Hematopoietic multipotent progenitor cell (in vitro differentiated cells): ENCODE results near the gene DST. TPM values are rescaled to one million over a fixed set of nuclear protein-coding genes. Genes with fewer than 3 reads are reported as not detected.
"Not testable (repeated sequence)": the region's sequence is repeated elsewhere in the genome, so short reads cannot be mapped to it uniquely, and the experiment has no call there.

Source experiments
- DNase-seq, 3 donors: peaks; one replicate each; pipeline ENCODE4 v3.0.0-alpha.2; 2011 to 2015; ENCODE audit warnings: low read depth in 2 of 3, low spot score in 2 of 3
- total RNA-seq: library from RNA; depleted of rRNA; stranded (reverse); fragments of >200 nt; gene quantifications from one replicate; pipeline ENCODE4 v1.2.3, GENCODE V29; 2012

DST gene
- total RNA-seq, 1 donor, result 53.3 TPM

GRCh38 chr6:56574292-56574691, 68.4 kb downstream of the DST start:
- DNase-seq, result no peak

GRCh38 chr6:56573624-56574023, 69.1 kb downstream of the DST start:
- DNase-seq, result no peak

- DNase-seq, result no peak
Observed at GRCh38 chr6:56572788-56573471, 69.8 kb downstream of the DST start.

- DNase-seq, result no peak
Observed at GRCh38 chr6:56571605-56572004, 71.1 kb downstream of the DST start.

- peak in 2 of 3 donors; percentile 20 to 44 for DNase-seq
Observed at GRCh38 chr6:56570413-56571359, 72.0 kb downstream of the DST start.

- no peak for DNase-seq
Observed at GRCh38 chr6:56567501-56567900, 75.2 kb downstream of the DST start.

GRCh38 chr6:56562730-56563129, 80.0 kb downstream of the DST start:
- not testable (repeated sequence) for DNase-seq

- DNase-seq, result no peak
Observed at GRCh38 chr6:56556751-56557540, 85.7 kb downstream of the DST start.

GRCh38 chr6:56555438-56555872, 87.2 kb downstream of the DST start:
- no peak for DNase-seq

GRCh38 chr6:56552187-56553130, 90.2 kb downstream of the DST start:
- DNase-seq, result no peak

GRCh38 chr6:56551409-56552120, 91.1 kb downstream of the DST start:
- DNase-seq, result no peak

- DNase-seq, result no peak
Observed at GRCh38 chr6:56550301-56550700, 92.4 kb downstream of the DST start.

- DNase-seq, result peak in 1 of 3 donors; percentile 46
Observed at GRCh38 chr6:56549014-56549413, 93.7 kb downstream of the DST start.

- no peak for DNase-seq
Observed at GRCh38 chr6:56547687-56548086, 95.0 kb downstream of the DST start.

GRCh38 chr6:56542364-56543331, 100.0 kb downstream of the DST start:
- DNase-seq, result peak; percentile 28 to 92 (median 90)

GRCh38 chr6:56541741-56542360, 100.8 kb downstream of the DST start:
- DNase-seq, result no peak

GRCh38 chr6:56541030-56541600, 101.6 kb downstream of the DST start:
- DNase-seq, result no peak
